ENCODE data around the gene METAP2. TPM values are rescaled to one million over a fixed set of nuclear protein-coding genes. Genes with fewer than 3 reads are reported as not detected.

METAP2 gene
- total RNA-seq, 1 experiment from 2014 or later = 112 TPM

DNA sequence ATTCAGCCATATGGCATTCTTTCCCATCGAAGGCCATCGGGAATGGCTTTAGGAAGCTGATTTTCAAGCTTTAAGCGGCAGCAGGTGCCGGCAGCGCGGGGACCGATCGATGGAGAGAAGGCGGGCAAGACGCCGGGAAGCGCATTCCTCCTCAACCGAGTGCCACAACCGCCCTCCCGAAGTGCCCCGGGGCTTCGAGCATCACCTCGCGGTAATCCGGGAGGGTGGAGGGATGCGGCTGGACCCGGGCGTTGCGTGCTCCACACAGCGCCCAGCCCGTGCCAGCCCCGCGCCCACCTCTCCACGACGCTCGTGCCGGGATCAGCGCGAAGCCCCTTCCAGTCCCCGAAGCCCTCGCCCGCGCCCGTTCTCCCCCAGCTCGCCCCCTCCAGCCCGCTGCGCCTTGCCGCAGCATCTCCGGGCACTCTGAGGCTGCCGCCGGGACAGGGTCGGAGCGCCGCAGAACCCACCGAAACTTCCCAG, 74.1 kb downstream of the METAP2 start (continued):
- TF ChIP-seq GTF2I (CRISPR knock-in tag; conservative IDR thresholded peaks at IDR 0.05) (no peak), JAZF1 (CRISPR knock-in tag; IDR thresholded peaks at IDR 0.05) (no peak), ATF1 (CRISPR knock-in tag; IDR thresholded peaks at IDR 0.05) (no peak), NR3C1 (CRISPR knock-in tag; conservative IDR thresholded peaks at IDR 0.05; ENCODE audit: low read depth) (0 out of 2 replicates have a peak, but pooled peaks have one; percentile 26), ZNF138 (CRISPR knock-in tag; conservative IDR thresholded peaks at IDR 0.05) (no peak), ZNF317 (CRISPR knock-in tag; IDR thresholded peaks at IDR 0.05; ENCODE audit: borderline replicate concordance, low read depth) (no peak), TP53 (CRISPR knock-in tag; IDR thresholded peaks at IDR 0.05) (no peak), ZBTB21 (CRISPR knock-in tag; IDR thresholded peaks at IDR 0.05; ENCODE audit: borderline replicate concordance) (peak; percentile 26; the same call in 1 of the 2 replicates), ZNF416 (CRISPR knock-in tag; IDR thresholded peaks at IDR 0.05) (no peak), ZNF232 (CRISPR knock-in tag; IDR thresholded peaks at IDR 0.05) (no peak), CBFB (CRISPR knock-in tag; IDR thresholded peaks at IDR 0.05; ENCODE audit: low read depth) (no peak), SMAD4 (CRISPR knock-in tag; IDR thresholded peaks at IDR 0.05) (no peak), FOXK1 (CRISPR knock-in tag; IDR thresholded peaks at IDR 0.05) (no peak), MYBL2 (CRISPR knock-in tag; IDR thresholded peaks at IDR 0.05) (no peak), FOXJ3 (CRISPR knock-in tag; IDR thresholded peaks at IDR 0.05; ENCODE audit: borderline replicate concordance) (no peak), KAT7 (CRISPR knock-in tag; IDR thresholded peaks at IDR 0.05; ENCODE audit: borderline replicate concordance) (peak; percentile 84; the same call in 1 of the 2 replicates), SP1 (CRISPR knock-in tag; conservative IDR thresholded peaks at IDR 0.05) (no peak), SMAD3 (CRISPR knock-in tag; IDR thresholded peaks at IDR 0.05; ENCODE audit: borderline replicate concordance) (no peak), CREB1 (CRISPR knock-in tag; IDR thresholded peaks at IDR 0.05) (no peak), ETV6 (CRISPR knock-in tag; IDR thresholded peaks at IDR 0.05) (no peak), ZNF219 (CRISPR knock-in tag; IDR thresholded peaks at IDR 0.05; ENCODE audit: borderline replicate concordance) (peak; percentile 17; the same call in 1 of the 2 replicates)
- TF ChIP-seq, protein P1, sequence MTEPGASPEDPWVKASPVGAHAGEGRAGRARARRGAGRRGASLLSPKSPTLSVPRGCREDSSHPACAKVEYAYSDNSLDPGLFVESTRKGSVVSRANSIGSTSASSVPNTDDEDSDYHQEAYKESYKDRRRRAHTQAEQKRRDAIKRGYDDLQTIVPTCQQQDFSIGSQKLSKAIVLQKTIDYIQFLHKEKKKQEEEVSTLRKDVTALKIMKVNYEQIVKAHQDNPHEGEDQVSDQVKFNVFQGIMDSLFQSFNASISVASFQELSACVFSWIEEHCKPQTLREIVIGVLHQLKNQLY (CRISPR knock-in tag; IDR thresholded peaks at IDR 0.05) = no peak
- TF ChIP-seq, protein P2, sequence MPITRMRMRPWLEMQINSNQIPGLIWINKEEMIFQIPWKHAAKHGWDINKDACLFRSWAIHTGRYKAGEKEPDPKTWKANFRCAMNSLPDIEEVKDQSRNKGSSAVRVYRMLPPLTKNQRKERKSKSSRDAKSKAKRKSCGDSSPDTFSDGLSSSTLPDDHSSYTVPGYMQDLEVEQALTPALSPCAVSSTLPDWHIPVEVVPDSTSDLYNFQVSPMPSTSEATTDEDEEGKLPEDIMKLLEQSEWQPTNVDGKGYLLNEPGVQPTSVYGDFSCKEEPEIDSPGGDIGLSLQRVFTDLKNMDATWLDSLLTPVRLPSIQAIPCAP (CRISPR knock-in tag; IDR thresholded peaks at IDR 0.05) = 0 out of 2 replicates have a peak, but pooled peaks have one; percentile 7
- TF ChIP-seq, protein P3, sequence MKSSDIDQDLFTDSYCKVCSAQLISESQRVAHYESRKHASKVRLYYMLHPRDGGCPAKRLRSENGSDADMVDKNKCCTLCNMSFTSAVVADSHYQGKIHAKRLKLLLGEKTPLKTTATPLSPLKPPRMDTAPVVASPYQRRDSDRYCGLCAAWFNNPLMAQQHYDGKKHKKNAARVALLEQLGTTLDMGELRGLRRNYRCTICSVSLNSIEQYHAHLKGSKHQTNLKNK (CRISPR knock-in tag; IDR thresholded peaks at IDR 0.05) = 0 out of 2 replicates have a peak, but pooled peaks have one; percentile 2
- TF ChIP-seq, protein P4, sequence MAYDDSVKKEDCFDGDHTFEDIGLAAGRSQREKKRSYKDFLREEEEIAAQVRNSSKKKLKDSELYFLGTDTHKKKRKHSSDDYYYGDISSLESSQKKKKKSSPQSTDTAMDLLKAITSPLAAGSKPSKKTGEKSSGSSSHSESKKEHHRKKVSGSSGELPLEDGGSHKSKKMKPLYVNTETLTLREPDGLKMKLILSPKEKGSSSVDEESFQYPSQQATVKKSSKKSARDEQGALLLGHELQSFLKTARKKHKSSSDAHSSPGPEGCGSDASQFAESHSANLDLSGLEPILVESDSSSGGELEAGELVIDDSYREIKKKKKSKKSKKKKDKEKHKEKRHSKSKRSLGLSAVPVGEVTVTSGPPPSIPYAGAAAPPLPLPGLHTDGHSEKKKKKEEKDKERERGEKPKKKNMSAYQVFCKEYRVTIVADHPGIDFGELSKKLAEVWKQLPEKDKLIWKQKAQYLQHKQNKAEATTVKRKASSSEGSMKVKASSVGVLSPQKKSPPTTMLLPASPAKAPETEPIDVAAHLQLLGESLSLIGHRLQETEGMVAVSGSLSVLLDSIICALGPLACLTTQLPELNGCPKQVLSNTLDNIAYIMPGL (CRISPR knock-in tag; IDR thresholded peaks at IDR 0.05) = peak; percentile 80; the same call in 1 of the 2 replicates
- TF ChIP-seq, protein P5, sequence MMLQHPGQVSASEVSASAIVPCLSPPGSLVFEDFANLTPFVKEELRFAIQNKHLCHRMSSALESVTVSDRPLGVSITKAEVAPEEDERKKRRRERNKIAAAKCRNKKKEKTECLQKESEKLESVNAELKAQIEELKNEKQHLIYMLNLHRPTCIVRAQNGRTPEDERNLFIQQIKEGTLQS (CRISPR knock-in tag; conservative IDR thresholded peaks at IDR 0.05) = no peak
- TF ChIP-seq, protein P6, sequence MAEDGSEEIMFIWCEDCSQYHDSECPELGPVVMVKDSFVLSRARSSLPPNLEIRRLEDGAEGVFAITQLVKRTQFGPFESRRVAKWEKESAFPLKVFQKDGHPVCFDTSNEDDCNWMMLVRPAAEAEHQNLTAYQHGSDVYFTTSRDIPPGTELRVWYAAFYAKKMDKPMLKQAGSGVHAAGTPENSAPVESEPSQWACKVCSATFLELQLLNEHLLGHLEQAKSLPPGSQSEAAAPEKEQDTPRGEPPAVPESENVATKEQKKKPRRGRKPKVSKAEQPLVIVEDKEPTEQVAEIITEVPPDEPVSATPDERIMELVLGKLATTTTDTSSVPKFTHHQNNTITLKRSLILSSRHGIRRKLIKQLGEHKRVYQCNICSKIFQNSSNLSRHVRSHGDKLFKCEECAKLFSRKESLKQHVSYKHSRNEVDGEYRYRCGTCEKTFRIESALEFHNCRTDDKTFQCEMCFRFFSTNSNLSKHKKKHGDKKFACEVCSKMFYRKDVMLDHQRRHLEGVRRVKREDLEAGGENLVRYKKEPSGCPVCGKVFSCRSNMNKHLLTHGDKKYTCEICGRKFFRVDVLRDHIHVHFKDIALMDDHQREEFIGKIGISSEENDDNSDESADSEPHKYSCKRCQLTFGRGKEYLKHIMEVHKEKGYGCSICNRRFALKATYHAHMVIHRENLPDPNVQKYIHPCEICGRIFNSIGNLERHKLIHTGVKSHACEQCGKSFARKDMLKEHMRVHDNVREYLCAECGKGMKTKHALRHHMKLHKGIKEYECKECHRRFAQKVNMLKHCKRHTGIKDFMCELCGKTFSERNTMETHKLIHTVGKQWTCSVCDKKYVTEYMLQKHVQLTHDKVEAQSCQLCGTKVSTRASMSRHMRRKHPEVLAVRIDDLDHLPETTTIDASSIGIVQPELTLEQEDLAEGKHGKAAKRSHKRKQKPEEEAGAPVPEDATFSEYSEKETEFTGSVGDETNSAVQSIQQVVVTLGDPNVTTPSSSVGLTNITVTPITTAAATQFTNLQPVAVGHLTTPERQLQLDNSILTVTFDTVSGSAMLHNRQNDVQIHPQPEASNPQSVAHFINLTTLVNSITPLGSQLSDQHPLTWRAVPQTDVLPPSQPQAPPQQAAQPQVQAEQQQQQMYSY (CRISPR knock-in tag; IDR thresholded peaks at IDR 0.05) = no peak
- TF ChIP-seq, protein P7, sequence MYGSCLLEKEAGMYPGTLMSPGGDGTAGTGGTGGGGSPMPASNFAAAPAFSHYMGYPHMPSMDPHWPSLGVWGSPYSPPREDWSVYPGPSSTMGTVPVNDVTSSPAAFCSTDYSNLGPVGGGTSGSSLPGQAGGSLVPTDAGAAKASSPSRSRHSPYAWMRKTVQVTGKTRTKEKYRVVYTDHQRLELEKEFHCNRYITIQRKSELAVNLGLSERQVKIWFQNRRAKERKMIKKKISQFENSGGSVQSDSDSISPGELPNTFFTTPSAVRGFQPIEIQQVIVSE (CRISPR knock-in tag; IDR thresholded peaks at IDR 0.05; ENCODE audit: borderline replicate concordance) = no peak
- TF ChIP-seq, protein P8, sequence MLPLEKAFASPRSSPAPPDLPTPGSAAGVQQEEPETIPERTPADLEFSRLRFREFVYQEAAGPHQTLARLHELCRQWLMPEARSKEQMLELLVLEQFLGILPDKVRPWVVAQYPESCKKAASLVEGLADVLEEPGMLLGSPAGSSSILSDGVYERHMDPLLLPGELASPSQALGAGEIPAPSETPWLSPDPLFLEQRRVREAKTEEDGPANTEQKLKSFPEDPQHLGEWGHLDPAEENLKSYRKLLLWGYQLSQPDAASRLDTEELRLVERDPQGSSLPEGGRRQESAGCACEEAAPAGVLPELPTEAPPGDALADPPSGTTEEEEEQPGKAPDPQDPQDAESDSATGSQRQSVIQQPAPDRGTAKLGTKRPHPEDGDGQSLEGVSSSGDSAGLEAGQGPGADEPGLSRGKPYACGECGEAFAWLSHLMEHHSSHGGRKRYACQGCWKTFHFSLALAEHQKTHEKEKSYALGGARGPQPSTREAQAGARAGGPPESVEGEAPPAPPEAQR (CRISPR knock-in tag; IDR thresholded peaks at IDR 0.05) = no peak
- TF ChIP-seq, protein P9, sequence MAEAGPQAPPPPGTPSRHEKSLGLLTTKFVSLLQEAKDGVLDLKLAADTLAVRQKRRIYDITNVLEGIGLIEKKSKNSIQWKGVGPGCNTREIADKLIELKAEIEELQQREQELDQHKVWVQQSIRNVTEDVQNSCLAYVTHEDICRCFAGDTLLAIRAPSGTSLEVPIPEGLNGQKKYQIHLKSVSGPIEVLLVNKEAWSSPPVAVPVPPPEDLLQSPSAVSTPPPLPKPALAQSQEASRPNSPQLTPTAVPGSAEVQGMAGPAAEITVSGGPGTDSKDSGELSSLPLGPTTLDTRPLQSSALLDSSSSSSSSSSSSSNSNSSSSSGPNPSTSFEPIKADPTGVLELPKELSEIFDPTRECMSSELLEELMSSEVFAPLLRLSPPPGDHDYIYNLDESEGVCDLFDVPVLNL (CRISPR knock-in tag; IDR thresholded peaks at IDR 0.05; ENCODE audit: borderline replicate concordance, low read depth) = no peak

All from WTC11 (cell line).